SU-DHL-6 (cell line): Measurements from ENCODE around the gene C2CD3.

Experiments used
- H2AFZ ChIP-seq: fragments of 200-600 bp; sonication (generic); 2 replicates; pipeline ENCODE4 v1.6.1; 2014; ENCODE audit warnings: low read depth, mild to moderate bottlenecking, moderate library complexity, mixed read lengths, antibody characterized with exemption, low read length; ENCODE audit not compliant: severe bottlenecking
- H3F3A ChIP-seq: fragments of 200-600 bp; shearing (Covaris generic); 2 replicates; pipeline ENCODE4 v1.6.0; 2016; ENCODE audit warnings: antibody characterized with exemption, mild to moderate bottlenecking; ENCODE audit not compliant: insufficient read depth
- H3K27ac ChIP-seq: fragments of 200-600 bp; sonication (generic); 2 replicates; pipeline ENCODE4 v1.5.1; 2016; ENCODE audit warnings: low read depth, mild to moderate bottlenecking, low read length, moderate library complexity, mixed read lengths
- H3K27me3 ChIP-seq: fragments of 200-600 bp; sonication (generic), shearing (Covaris generic); 2 replicates; pipeline ENCODE4 v1.6.0; 2014; ENCODE audit warnings: mild to moderate bottlenecking, low read length
- H3K36me3 ChIP-seq: fragments of 200-600 bp; sonication (generic); 2 replicates; pipeline ENCODE4 v1.6.1; 2014; ENCODE audit warnings: mild to moderate bottlenecking, low read length, mixed read lengths
- H3K4me2 ChIP-seq: fragments of 300-600, 200-600 bp; shearing (Covaris generic), sonication (generic); 2 replicates; pipeline ENCODE4 v1.6.0; 2014; ENCODE audit warnings: low read length, low read depth, mild to moderate bottlenecking; ENCODE audit not compliant: poor library complexity, severe bottlenecking
- H3K4me3 ChIP-seq: fragments of 200-600 bp; sonication (generic); 2 replicates; pipeline ENCODE4 v1.5.1; 2014; ENCODE audit warnings: antibody characterized with exemption, low read length, mild to moderate bottlenecking, mixed read lengths; ENCODE audit not compliant: insufficient read depth, poor library complexity, severe bottlenecking
- H3K79me2 ChIP-seq: fragments of 200-600 bp; sonication (generic); 2 replicates; pipeline ENCODE4 v1.6.1; 2014; ENCODE audit warnings: mild to moderate bottlenecking, low read length, moderate library complexity; ENCODE audit not compliant: insufficient read depth
- H3K9ac ChIP-seq: fragments of 200-600 bp; sonication (generic); 2 replicates; pipeline ENCODE4 v1.7.0; 2014; ENCODE audit warnings: mild to moderate bottlenecking, low read length
- H3K9me2 ChIP-seq: fragments of 200-600 bp; sonication (generic); replicated peaks from 2 replicates; pipeline ENCODE4 v1.6.1; 2014; ENCODE audit warnings: low read length; ENCODE audit not compliant: insufficient read depth
- H3K9me3 ChIP-seq: fragments of 200-600 bp; sonication (generic); 2 replicates; pipeline ENCODE4 v1.6.1; 2014; ENCODE audit warnings: low read length, mixed read lengths; ENCODE audit not compliant: insufficient read depth
- H4K20me1 ChIP-seq: fragments of 200-600 bp; sonication (generic); 2 replicates; pipeline ENCODE4 v1.6.1; 2014; ENCODE audit warnings: low read depth, mild to moderate bottlenecking, antibody characterized with exemption, low read length, moderate library complexity, mixed read lengths
- CTCF ChIP-seq: fragments of 200-600 bp; sonication (generic); IDR thresholded peaks from one replicate; pipeline ENCODE4 v1.5.1; 2017; ENCODE audit warnings: antibody characterized with exemption, mild to moderate bottlenecking, low read length, moderate library complexity; ENCODE audit not compliant: insufficient read depth, poor library complexity, severe bottlenecking
- EZH2phosphoT487 ChIP-seq: fragments of 200-600 bp; sonication (generic), shearing (Covaris generic); conservative IDR thresholded peaks from 2 replicates; pipeline ENCODE4 v1.6.1; 2018; ENCODE audit warnings: mild to moderate bottlenecking, antibody characterized with exemption, low read length, moderate library complexity, mixed read lengths

The C2CD3 gene

GRCh38 chr11:74025467-74026166 is 145.2 kb downstream of the C2CD3 start:
- Histone ChIP-seq H3K27ac (no peak overlapping the region), H3K9me3 (no peaks in the 10 kb centered on the region), H3F3A (no peaks in the 10 kb centered on the region), H3K9me2 (no peaks in the 10 kb centered on the region), H3K4me3 (no peak overlapping the region), H2AFZ (no peak overlapping the region), H3K4me2 (no peak overlapping the region), H3K27me3 (no peaks in the 10 kb centered on the region), H3K79me2 (no peaks in the 10 kb centered on the region), H3K36me3 (no peaks in the 10 kb centered on the region), H3K9ac (no peak overlapping the region), H4K20me1 (no peaks in the 10 kb centered on the region)
- TF ChIP-seq CTCF: no peak
- no peak for TF ChIP-seq EZH2phosphoT487

GRCh38 chr11:74024261-74025029 is 146.4 kb downstream of the C2CD3 start:
- H3K9me3 ChIP-seq: no peaks in the 10 kb centered on the region
- no peak overlapping the region for H3K4me3 ChIP-seq
- H3K36me3 ChIP-seq: no peaks in the 10 kb centered on the region
- TF ChIP-seq EZH2phosphoT487 (no peak), CTCF (no peak)
- H3F3A ChIP-seq: no peaks in the 10 kb centered on the region
- no peak overlapping the region for H3K9ac ChIP-seq
- H3K27me3 ChIP-seq: no peaks in the 10 kb centered on the region
- H2AFZ ChIP-seq: no peak overlapping the region
- H3K27ac ChIP-seq: no peak overlapping the region
- H3K4me2 ChIP-seq: no peak overlapping the region
- H3K9me2 ChIP-seq: no peaks in the 10 kb centered on the region
- H3K79me2 ChIP-seq: no peaks in the 10 kb centered on the region
- H4K20me1 ChIP-seq: no peaks in the 10 kb centered on the region

- no peaks in the 10 kb centered on the region for H3F3A ChIP-seq
- H3K4me2 ChIP-seq: no peak overlapping the region
- H3K27ac ChIP-seq: no peak overlapping the region
- no peaks in the 10 kb centered on the region for H3K27me3 ChIP-seq
- H3K9ac ChIP-seq: no peak overlapping the region
- no peaks in the 10 kb centered on the region for H3K9me2 ChIP-seq
- no peaks in the 10 kb centered on the region for H3K36me3 ChIP-seq
- no peaks in the 10 kb centered on the region for H4K20me1 ChIP-seq
- no peaks in the 10 kb centered on the region for H3K9me3 ChIP-seq
- no peak overlapping the region for H2AFZ ChIP-seq
- no peak for TF ChIP-seq EZH2phosphoT487
- no peak for TF ChIP-seq CTCF
- no peak overlapping the region for H3K4me3 ChIP-seq
- H3K79me2 ChIP-seq: no peaks in the 10 kb centered on the region
These were observed 147.5 kb downstream of the C2CD3 start for GRCh38 chr11:74023276-74023675.
